Body of pancreas (tissue), 4 donors: Measurements from ENCODE around the gene CUL9. TPM values are rescaled to one million over a fixed set of nuclear protein-coding genes. Genes with fewer than 3 reads are reported as not detected.
A peak's percentile ranks its signal among the peaks of the same experiment; 100 is the strongest.

Experiments used
- ATAC-seq: fragments of 150-250 bp; one replicate; pipeline ENCODE4 v1.9.1; 2016
- DNase-seq, 4 donors: peaks; one replicate each; pipeline ENCODE4 v3.0.0-alpha.2; 2019
- H3K27ac ChIP-seq, 4 donors: fragments of 200-600 bp; sonication (generic); 1 replicate in 3 of 4; 2 replicates in 1 of 4; pipeline versions ENCODE4 v1.5.1 to v1.6.1; 2016 to 2019; ENCODE audit warnings: mild to moderate bottlenecking in 1 of 4, mixed read lengths in 1 of 4, moderate library complexity in 1 of 4
- H3K27me3 ChIP-seq, 2 donors: fragments of 200-600 bp; sonication (generic); one replicate each; pipeline ENCODE4 v1.6.0; 2016; ENCODE audit warnings: mild to moderate bottlenecking in 1 of 2
- H3K36me3 ChIP-seq, 2 donors: fragments of 200-600 bp; sonication (generic); replicated peaks in 1 of 2; 2 replicates each; pipeline ENCODE4 v1.5.1; 2016; ENCODE audit warnings: low read depth in 2 of 2; ENCODE audit not compliant: insufficient read depth in 1 of 2
- H3K4me1 ChIP-seq: fragments of 200-600 bp; sonication (generic); one replicate; pipeline ENCODE4 v1.6.0; 2016
- H3K4me3 ChIP-seq, 2 donors: fragments of 200-600 bp; sonication (generic); 1 replicate in 1 of 2; 2 replicates in 1 of 2; pipeline ENCODE4 v1.5.1; 2016 to 2019
- H3K9me3 ChIP-seq, 3 donors: fragments of 200-600 bp; sonication (generic); 1 replicate in 2 of 3; 2 replicates in 1 of 3; pipeline ENCODE4 v1.5.1; 2016
- POLR2A ChIP-seq, 3 donors: fragments of 450-650 bp; IDR thresholded peaks; one replicate each; pipeline ENCODE4 v1.6.1; 2016; ENCODE audit warnings: antibody characterized with exemption in 3 of 3, mild to moderate bottlenecking in 2 of 3
- WGBS, 2 donors: methylation state at CpG; one replicate each; pipeline ENCODE4 v1.1.5; 2017; 5-methylcytosine and 5-hydroxymethylcytosine counted together
- intact Hi-C: fragments of 100-400 bp; cut with DNase I; formaldehyde crosslinking; loops from one replicate; pipeline ENCODE4 v1.15.1; 2023
- total RNA-seq, 2 donors: library from RNA; depleted of rRNA; stranded (reverse); fragments of >200 nt; gene quantifications; one replicate each; pipeline ENCODE4 v1.1.0, GENCODE V29; 2016
- TF ChIP-seq, protein P1 (sequence below), 7 experiments: fragments of 450-650 bp in 4 of 7; fragments of 200-600 bp in 3 of 7; sonication (generic) in 3 of 7; IDR thresholded peaks; one replicate each; pipeline ENCODE4 v1.5.1; 2016 to 2019; ENCODE audit warnings: antibody characterized with exemption in 7 of 7

CUL9 gene
- total RNA-seq, 2 donors from 2014 or later, result 34.8 to 84.4 TPM

GRCh38 chr6:43262000-43262779, 80.2 kb downstream of the CUL9 start:
- TF ChIP-seq, protein P1, sequence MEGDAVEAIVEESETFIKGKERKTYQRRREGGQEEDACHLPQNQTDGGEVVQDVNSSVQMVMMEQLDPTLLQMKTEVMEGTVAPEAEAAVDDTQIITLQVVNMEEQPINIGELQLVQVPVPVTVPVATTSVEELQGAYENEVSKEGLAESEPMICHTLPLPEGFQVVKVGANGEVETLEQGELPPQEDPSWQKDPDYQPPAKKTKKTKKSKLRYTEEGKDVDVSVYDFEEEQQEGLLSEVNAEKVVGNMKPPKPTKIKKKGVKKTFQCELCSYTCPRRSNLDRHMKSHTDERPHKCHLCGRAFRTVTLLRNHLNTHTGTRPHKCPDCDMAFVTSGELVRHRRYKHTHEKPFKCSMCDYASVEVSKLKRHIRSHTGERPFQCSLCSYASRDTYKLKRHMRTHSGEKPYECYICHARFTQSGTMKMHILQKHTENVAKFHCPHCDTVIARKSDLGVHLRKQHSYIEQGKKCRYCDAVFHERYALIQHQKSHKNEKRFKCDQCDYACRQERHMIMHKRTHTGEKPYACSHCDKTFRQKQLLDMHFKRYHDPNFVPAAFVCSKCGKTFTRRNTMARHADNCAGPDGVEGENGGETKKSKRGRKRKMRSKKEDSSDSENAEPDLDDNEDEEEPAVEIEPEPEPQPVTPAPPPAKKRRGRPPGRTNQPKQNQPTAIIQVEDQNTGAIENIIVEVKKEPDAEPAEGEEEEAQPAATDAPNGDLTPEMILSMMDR (IDR thresholded peaks at IDR 0.05), result no peak
- no peak for TF ChIP-seq POLR2A (IDR thresholded peaks at IDR 0.05)
- peaks cover 1% of the 10 kb centered on the region for H3K4me1 ChIP-seq
- H3K27ac ChIP-seq, result no peak overlapping the region
- H3K27me3 ChIP-seq, result no peaks in the 10 kb centered on the region
- intact Hi-C loops, result no loop called here
- no peaks in the 10 kb centered on the region for H3K36me3 ChIP-seq
- DNase-seq (no peak), ATAC-seq (no peak)
- 75 to 76% methylated on average over 13 to 14 of the region's 14 CpGs for WGBS, 2 donors
- no peak overlapping the region for H3K4me3 ChIP-seq
- no peaks in the 10 kb centered on the region for H3K9me3 ChIP-seq

DNA sequence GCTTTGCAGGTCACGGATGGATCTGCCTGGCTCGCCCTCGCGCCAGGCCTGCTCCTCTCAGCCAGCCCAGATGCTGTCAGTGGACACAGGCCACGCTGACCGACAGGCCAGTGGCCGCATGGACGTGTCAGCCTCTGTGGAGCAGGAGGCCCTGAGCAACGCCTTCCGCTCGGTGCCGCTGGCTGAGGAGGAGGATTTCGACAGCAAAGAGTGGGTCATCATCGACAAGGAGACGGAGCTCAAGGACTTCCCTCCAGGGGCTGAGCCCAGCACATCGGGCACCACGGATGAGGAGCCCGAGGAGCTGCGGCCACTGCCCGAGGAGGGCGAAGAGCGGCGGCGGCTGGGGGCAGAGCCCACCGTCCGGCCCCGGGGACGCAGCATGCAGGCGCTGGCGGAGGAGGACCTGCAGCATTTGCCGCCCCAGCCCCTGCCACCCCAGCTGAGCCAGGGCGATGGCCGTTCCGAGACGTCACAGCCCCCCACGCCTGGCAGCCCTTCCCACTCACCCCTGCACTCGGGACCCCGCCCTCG, 80.9 kb downstream of the CUL9 start:
- DNase-seq, result no peak
- WGBS, 2 donors, result 77 to 83% methylated on average over 13 to 39 of the region's 39 CpGs

GRCh38 chr6:43263314-43264178, 81.5 kb downstream of the CUL9 start:
- Histone ChIP-seq H3K27me3 (no peaks in the 10 kb centered on the region), H3K4me3 (no peak overlapping the region), H3K9me3 (no peaks in the 10 kb centered on the region), H3K4me1 (peaks cover 15% of the 10 kb centered on the region), H3K36me3 (no peaks in the 10 kb centered on the region), H3K27ac (no peak overlapping the region)
- DNase-seq (peak; percentile 82 to 87 (median 84)), ATAC-seq (peak; percentile 88)
- intact Hi-C loops, result no loop called here
- TF ChIP-seq, protein P1 (IDR thresholded peaks at IDR 0.05), result peak; percentile 61 to 90 (median 77)
- TF ChIP-seq POLR2A (IDR thresholded peaks at IDR 0.05), result no peak
- WGBS, 2 donors, result 47 to 70% methylated on average over 7 to 12 of the region's 12 CpGs

More for the DNA sequence above, 80.9 kb downstream of the CUL9 start:
- Histone ChIP-seq H3K4me3 (no peak overlapping the region), H3K27ac (no peak overlapping the region), H3K4me1 (peaks cover 8% of the 10 kb centered on the region), H3K9me3 (no peaks in the 10 kb centered on the region), H3K36me3 (no peaks in the 10 kb centered on the region), H3K27me3 (no peaks in the 10 kb centered on the region)
- TF ChIP-seq, protein P1 (IDR thresholded peaks at IDR 0.05), result no peak
- no peak for TF ChIP-seq POLR2A (IDR thresholded peaks at IDR 0.05)
- ATAC-seq, result no peak
- intact Hi-C loops, result no loop called here

- DNase-seq (no peak), ATAC-seq (no peak)
- 77% methylated on average over 5 of the region's 5 CpGs for WGBS, 2 donors
- Histone ChIP-seq H3K27ac (no peak overlapping the region), H3K4me3 (no peak overlapping the region), H3K4me1 (peaks cover 26% of the 10 kb centered on the region), H3K9me3 (no peaks in the 10 kb centered on the region), H3K36me3 (no peaks in the 10 kb centered on the region), H3K27me3 (no peaks in the 10 kb centered on the region)
- no peak for TF ChIP-seq POLR2A (IDR thresholded peaks at IDR 0.05)
- TF ChIP-seq, protein P1 (IDR thresholded peaks at IDR 0.05), result no peak
- intact Hi-C loops, result no loop called here
Observed at GRCh38 chr6:43264599-43265145, 82.7 kb downstream of the CUL9 start.
